GM18526 (cell line): Measurements from ENCODE around the gene SUPV3L1.

Experiments
- POLR2A ChIP-seq: IDR thresholded peaks from 3 replicates; pipeline ENCODE4 v1.6.1; 2011; ENCODE audit not compliant: insufficient read length; ENCODE audit errors: extremely low read depth

The SUPV3L1 gene

GRCh38 chr10:69182005-69182404, 2.0 kb downstream of the SUPV3L1 start:
- no peak for TF ChIP-seq POLR2A

GRCh38 chr10:69186524-69186923, 6.5 kb downstream of the SUPV3L1 start:
- no peak for TF ChIP-seq POLR2A

- TF ChIP-seq POLR2A: no peak
Measured at GRCh38 chr10:69201045-69201444, 21.0 kb downstream of the SUPV3L1 start.

- TF ChIP-seq POLR2A: no peak
Measured at GRCh38 chr10:69202332-69202731, 22.3 kb downstream of the SUPV3L1 start.

GRCh38 chr10:69208761-69209160, 28.7 kb downstream of the SUPV3L1 start:
- TF ChIP-seq POLR2A: no peak

GRCh38 chr10:69209787-69210484, 29.9 kb downstream of the SUPV3L1 start:
- no peak for TF ChIP-seq POLR2A

GRCh38 chr10:69211104-69211503, 31.1 kb downstream of the SUPV3L1 start:
- no peak for TF ChIP-seq POLR2A

GRCh38 chr10:69211524-69211923, 31.5 kb downstream of the SUPV3L1 start:
- no peak for TF ChIP-seq POLR2A

GRCh38 chr10:69213591-69214311, 33.7 kb downstream of the SUPV3L1 start:
- no peak for TF ChIP-seq POLR2A

GRCh38 chr10:69214666-69215131, 34.7 kb downstream of the SUPV3L1 start:
- no peak for TF ChIP-seq POLR2A

- no peak for TF ChIP-seq POLR2A
Measured at GRCh38 chr10:69215405-69216171, 35.6 kb downstream of the SUPV3L1 start.

GRCh38 chr10:69216577-69217118, 36.6 kb downstream of the SUPV3L1 start:
- no peak for TF ChIP-seq POLR2A

GRCh38 chr10:69217119-69217754, 37.2 kb downstream of the SUPV3L1 start:
- no peak for TF ChIP-seq POLR2A

- no peak for TF ChIP-seq POLR2A
Measured at GRCh38 chr10:69218831-69219230, 38.8 kb downstream of the SUPV3L1 start.

GRCh38 chr10:69220041-69220451, 40.0 kb downstream of the SUPV3L1 start, which contains the start of gene HKDC1:
Gene HKDC1, plus strand, starts transcription at chr10:69220332. Its CDS starts 104 bp downstream, at chr10:69220436.
- no peak for TF ChIP-seq POLR2A
